Measurements from ENCODE around the gene RFX8.
"Not testable (repeated sequence)": the region's sequence is repeated elsewhere in the genome, so short reads cannot be mapped to it uniquely, and the experiment has no call there.

RFX8 gene

DNA sequence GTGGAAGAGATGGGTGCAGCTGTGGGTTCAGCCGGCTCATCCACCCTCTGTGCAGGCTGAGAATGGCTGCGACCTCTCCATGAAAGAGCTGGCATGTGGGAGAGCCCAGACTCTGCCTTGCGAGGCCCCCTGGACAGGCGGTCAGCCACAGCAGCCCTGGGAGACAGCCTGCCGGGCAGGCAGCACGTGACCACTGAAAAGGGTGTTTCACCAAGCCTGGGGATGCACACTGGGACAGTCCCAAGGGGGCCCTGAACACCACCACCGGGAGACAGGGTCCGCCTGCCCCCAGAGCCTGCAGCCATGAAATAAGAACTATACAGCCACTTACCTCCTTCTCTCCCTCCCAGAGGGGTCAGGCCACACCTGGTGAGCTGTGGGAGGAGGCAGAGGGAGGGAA, 11.5 kb downstream of the RFX8 start:
- H3K27ac ChIP-seq: no peak overlapping the region
- no peak for TF ChIP-seq CTCF (IDR thresholded peaks at IDR 0.05)
- TF ChIP-seq ZFX (IDR thresholded peaks at IDR 0.05; ENCODE audit: borderline replicate concordance): no peak

GRCh38 chr2:101461381-101461780, 13.5 kb downstream of the RFX8 start:
- H3K27ac ChIP-seq: no peak overlapping the region
- TF ChIP-seq ZFX (IDR thresholded peaks at IDR 0.05; ENCODE audit: borderline replicate concordance) (no peak), CTCF (IDR thresholded peaks at IDR 0.05) (no peak)

DNA sequence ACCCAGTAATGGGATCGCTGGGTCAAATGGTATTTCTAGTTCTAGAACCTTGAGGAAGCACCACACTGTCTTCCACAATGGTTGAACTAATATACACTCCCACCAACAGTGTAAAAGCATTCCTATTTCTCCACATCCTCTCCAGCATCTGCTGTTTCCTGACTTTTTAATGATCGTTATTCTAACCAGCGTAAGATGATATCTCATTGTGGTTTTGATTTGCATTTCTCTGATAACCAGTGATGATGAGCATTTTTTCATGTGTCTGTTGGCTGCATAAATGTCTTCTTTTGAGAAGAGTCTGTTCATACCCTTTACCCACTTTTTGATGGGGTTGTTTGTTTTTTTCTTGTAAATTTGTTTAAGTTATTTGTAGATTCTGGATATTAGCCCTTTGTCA, 20.5 kb downstream of the RFX8 start:
- H3K27ac ChIP-seq: not testable (repeated sequence)

- TF ChIP-seq ZFX (IDR thresholded peaks at IDR 0.05; ENCODE audit: borderline replicate concordance) (no peak), CTCF (IDR thresholded peaks at IDR 0.05) (no peak)
- H3K27ac ChIP-seq: no peak overlapping the region
Measured at GRCh38 chr2:101450965-101451364, 23.9 kb downstream of the RFX8 start.

GRCh38 chr2:101446869-101447268, 28.0 kb downstream of the RFX8 start:
- H3K27ac ChIP-seq: no peak overlapping the region
- TF ChIP-seq CTCF (IDR thresholded peaks at IDR 0.05): no peak
- TF ChIP-seq ZFX (IDR thresholded peaks at IDR 0.05; ENCODE audit: borderline replicate concordance): no peak

DNA sequence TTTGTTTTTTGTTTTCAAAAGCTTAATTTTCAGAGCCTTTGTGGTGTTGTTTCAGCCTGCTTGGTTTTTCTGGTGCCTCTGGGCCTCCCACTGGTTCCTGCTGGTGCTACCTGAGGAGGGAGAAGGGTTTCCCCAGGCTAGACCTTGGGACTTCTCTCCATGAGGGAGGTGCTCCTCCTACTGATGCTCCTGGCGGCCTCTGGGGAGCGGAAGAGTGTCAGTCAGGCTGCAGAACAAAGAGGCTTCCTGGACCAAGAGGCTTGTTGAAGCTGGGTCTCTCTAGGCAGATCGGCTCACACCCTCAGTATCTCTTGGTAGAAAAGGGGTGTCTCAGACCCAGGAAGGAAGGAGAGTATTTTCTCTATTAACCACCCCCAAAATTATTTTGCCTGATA, 32.2 kb downstream of the RFX8 start:
- no peak for TF ChIP-seq ZFX (IDR thresholded peaks at IDR 0.05; ENCODE audit: borderline replicate concordance)
- TF ChIP-seq CTCF (IDR thresholded peaks at IDR 0.05): no peak
- H3K27ac ChIP-seq: no peak overlapping the region

- TF ChIP-seq CTCF (IDR thresholded peaks at IDR 0.05): no peak
- TF ChIP-seq ZFX (IDR thresholded peaks at IDR 0.05; ENCODE audit: borderline replicate concordance): no peak
- no peak overlapping the region for H3K27ac ChIP-seq
Measured at GRCh38 chr2:101442042-101442666, 32.8 kb downstream of the RFX8 start.

- no peak overlapping the region for H3K27ac ChIP-seq
- TF ChIP-seq CTCF (IDR thresholded peaks at IDR 0.05): no peak
- TF ChIP-seq ZFX (IDR thresholded peaks at IDR 0.05; ENCODE audit: borderline replicate concordance): no peak
Measured at GRCh38 chr2:101440127-101440738, 34.7 kb downstream of the RFX8 start.
